DOHH2 (cell line): ENCODE measurements around the gene POLA1.

Source experiments
- EZH2phosphoT487 ChIP-seq: fragments of 200-600 bp; sonication (generic); IDR thresholded peaks from 2 replicates; pipeline ENCODE4 v1.6.1; 2017; ENCODE audit warnings: borderline replicate concordance, mild to moderate bottlenecking, antibody characterized with exemption, low read length, moderate library complexity, mixed read lengths
- TF ChIP-seq, protein P1 (sequence below): fragments of 200-600 bp; sonication (generic); IDR thresholded peaks from one replicate; pipeline ENCODE4 v1.5.1; 2014; ENCODE audit warnings: antibody characterized with exemption, mild to moderate bottlenecking, low read depth, low read length; ENCODE audit not compliant: poor library complexity, severe bottlenecking

- TF ChIP-seq, protein P1, sequence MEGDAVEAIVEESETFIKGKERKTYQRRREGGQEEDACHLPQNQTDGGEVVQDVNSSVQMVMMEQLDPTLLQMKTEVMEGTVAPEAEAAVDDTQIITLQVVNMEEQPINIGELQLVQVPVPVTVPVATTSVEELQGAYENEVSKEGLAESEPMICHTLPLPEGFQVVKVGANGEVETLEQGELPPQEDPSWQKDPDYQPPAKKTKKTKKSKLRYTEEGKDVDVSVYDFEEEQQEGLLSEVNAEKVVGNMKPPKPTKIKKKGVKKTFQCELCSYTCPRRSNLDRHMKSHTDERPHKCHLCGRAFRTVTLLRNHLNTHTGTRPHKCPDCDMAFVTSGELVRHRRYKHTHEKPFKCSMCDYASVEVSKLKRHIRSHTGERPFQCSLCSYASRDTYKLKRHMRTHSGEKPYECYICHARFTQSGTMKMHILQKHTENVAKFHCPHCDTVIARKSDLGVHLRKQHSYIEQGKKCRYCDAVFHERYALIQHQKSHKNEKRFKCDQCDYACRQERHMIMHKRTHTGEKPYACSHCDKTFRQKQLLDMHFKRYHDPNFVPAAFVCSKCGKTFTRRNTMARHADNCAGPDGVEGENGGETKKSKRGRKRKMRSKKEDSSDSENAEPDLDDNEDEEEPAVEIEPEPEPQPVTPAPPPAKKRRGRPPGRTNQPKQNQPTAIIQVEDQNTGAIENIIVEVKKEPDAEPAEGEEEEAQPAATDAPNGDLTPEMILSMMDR, result no peak
- TF ChIP-seq EZH2phosphoT487, result no peak
Measured at GRCh38 chrX:24860140-24860539, 166.4 kb downstream of the POLA1 start.
